ENCODE measurements around the gene NFAT5.

- TF ChIP-seq CTCF (IDR thresholded peaks at IDR 0.05) (no peak), POLR2A (IDR thresholded peaks at IDR 0.05) (no peak)
These were observed 34.4 kb downstream of the NFAT5 start for GRCh38 chr16:69600202-69600601.
